HG03442 (cell line): ENCODE results near the gene PNLIPRP3.
A peak's percentile ranks its signal among the peaks of the same experiment; 100 is the strongest.
"Not testable (repeated sequence)": the region's sequence is repeated elsewhere in the genome, so short reads cannot be mapped to it uniquely, and the experiment has no call there.

Source experiments
- ATAC-seq: cut with Tn5 transposase; IDR thresholded peaks from one replicate; pipeline ENCODE4 v1.9.1; 2021; ENCODE audit warnings: mild to moderate bottlenecking, moderate library complexity; ENCODE audit not compliant: unreplicated experiment

PNLIPRP3 gene

DNA sequence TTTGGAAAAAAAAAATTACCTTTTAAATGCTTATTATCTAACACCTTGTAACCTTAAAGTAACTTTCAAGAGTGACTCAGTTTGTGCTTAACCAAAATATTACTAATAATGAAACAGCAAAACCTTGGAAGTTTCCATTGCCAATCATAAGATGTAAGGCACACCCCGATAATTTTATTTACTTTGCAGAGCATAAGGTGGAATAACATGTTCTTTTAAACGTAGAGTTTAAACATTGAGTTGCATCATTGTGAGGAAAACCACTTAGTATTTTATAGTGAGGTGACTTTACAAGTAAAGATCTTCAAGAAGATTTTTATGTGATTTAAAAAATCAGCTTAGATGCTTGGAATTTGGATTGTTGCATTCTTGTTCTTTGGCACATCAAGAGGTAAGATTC, at the start of gene PNLIPRP3:
TSS of gene PNLIPRP3 (plus strand) at position 177 of the 400 bp plus-strand sequence. CDS start at position 343, 166 bp downstream.
- ATAC-seq, result no peak

DNA sequence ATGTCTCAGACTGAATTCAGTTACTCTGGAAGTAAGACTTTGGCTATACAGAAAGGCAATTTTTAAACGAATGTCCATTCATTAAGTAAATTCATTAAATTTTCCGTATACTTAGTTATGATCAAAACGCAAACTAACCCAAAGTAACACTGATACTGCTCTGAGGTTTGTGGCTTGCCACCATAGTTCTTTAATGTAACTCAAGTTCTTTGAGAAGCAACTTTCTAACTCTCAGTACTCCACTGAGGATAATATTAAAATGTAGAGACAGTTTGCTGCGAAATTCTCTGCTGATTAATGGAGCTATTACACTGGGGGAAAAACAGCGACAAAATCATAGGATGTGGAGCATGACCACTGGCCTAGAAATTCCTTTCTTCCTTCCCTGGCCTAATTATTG, 45.4 kb upstream of the PNLIPRP3 start:
- ATAC-seq, result no peak

- ATAC-seq, result no peak
Observed at GRCh38 chr10:116385311-116385710, 42.3 kb upstream of the PNLIPRP3 start.

- ATAC-seq, result peak; percentile 43
Observed at GRCh38 chr10:116385994-116386809, 41.4 kb upstream of the PNLIPRP3 start.

- ATAC-seq, result not testable (repeated sequence)
Observed at GRCh38 chr10:116393246-116393831, 34.3 kb upstream of the PNLIPRP3 start.

GRCh38 chr10:116395223-116395985, 32.2 kb upstream of the PNLIPRP3 start:
- no peak for ATAC-seq

- ATAC-seq, result no peak
Observed at GRCh38 chr10:116398224-116398623, 29.4 kb upstream of the PNLIPRP3 start.

DNA sequence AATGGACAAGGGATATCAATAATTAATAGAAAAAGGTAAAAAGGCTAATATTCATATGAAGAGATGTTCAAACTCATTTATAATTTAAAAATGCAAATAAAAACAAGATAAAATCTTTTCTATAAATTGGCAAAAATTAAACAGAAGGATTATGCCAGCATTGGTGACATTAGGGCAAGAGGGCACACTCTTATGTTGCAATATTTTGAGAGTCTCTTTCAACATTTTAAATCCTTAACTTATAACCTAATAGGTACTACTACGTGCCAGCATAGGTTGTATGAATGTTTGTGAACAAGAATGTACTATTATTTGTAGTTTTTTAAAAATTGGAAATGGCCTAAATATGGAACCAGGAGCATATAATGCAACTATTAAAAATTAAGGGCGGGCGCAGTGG, 24.8 kb upstream of the PNLIPRP3 start:
- no peak for ATAC-seq

DNA sequence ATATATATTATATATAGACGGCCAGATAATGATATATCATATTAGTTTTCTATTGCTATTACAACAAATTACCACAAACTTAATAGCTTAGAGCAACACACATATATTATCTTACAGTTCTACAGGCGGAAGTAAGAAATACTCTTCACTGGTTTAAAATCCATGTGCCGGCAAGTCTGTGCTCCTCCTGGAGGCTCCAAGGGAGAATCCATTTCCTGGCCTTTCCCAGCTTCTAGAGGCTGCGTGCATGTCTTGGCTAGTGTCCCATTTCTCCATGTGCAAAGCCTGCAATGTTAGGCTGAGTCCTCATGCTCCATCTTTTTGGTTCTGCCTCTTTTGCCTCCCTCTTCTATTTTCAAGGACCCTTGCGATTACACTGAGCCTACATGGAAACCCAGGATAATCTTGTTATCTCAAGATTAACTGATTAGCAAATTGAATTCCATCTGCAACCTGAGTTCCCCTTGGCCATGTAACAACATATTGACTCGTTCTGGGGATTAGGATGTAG, 23.9 kb upstream of the PNLIPRP3 start:
- no peak for ATAC-seq

- ATAC-seq, result peak; percentile 88
Observed at GRCh38 chr10:116408719-116409118, 18.9 kb upstream of the PNLIPRP3 start.

DNA sequence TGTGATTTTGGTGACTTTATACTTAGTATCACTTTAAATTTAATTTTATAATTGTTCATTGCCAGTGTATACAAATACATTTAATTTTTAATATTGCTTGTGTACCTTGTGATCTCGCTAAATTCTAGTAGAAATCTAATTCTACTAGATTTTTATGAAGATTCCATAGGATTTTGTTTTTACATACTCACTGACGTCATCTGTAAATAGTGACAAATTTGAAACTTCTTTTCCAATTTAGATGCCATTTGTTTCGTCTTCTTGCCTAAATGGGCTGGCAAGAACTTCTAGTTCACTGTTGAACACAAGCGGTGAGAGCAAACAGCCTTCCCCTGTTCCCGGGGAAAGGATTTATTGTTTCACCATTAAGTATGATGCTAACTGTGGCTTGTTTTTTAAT, 17.3 kb upstream of the PNLIPRP3 start:
- ATAC-seq, result no peak

DNA sequence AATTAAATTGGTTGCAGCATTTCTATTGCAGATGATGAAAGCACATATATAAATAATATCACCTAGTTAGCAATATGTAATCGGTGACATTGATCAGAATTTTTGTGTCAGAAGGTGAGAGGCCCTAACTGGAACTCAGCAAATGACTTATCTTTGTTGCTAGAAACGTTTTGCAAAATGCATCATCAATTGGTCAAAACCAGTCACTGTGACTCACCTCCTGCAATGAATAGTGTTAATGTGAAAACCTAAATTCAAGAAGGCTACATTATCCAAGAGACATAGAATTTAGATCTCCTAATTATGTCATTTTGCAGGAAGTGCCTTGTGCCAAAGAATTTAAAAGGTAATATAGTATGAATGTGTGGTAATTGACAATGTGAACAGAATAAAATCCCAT, 9.8 kb upstream of the PNLIPRP3 start:
- ATAC-seq, result no peak

DNA sequence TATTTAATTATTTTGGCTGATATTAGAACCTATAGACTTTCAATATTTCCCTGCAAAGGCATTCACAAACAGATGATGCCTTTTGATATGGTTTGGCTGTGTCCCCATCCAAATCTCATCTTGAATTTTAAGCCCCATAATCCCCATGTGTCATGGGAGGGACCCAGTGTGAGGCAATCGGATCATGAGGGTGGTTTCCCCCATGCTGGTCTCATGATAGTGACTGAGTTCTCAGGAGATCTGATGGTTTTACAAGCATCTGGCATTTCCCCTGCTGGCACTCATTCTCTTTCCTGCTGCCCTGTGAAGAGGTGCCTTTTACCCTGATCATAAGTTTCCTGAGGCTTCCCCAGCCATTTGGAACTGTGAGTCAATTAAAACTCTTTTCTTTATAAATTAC, 9.3 kb upstream of the PNLIPRP3 start:
- ATAC-seq, result no peak

GRCh38 chr10:116421815-116422214, 5.8 kb upstream of the PNLIPRP3 start:
- ATAC-seq, result no peak

GRCh38 chr10:116429288-116429977, 1.8 kb downstream of the PNLIPRP3 start:
- no peak for ATAC-seq

GRCh38 chr10:116430288-116430687, 2.6 kb downstream of the PNLIPRP3 start:
- ATAC-seq, result no peak

- no peak for ATAC-seq
Observed at GRCh38 chr10:116431598-116431997, 4.0 kb downstream of the PNLIPRP3 start.

DNA sequence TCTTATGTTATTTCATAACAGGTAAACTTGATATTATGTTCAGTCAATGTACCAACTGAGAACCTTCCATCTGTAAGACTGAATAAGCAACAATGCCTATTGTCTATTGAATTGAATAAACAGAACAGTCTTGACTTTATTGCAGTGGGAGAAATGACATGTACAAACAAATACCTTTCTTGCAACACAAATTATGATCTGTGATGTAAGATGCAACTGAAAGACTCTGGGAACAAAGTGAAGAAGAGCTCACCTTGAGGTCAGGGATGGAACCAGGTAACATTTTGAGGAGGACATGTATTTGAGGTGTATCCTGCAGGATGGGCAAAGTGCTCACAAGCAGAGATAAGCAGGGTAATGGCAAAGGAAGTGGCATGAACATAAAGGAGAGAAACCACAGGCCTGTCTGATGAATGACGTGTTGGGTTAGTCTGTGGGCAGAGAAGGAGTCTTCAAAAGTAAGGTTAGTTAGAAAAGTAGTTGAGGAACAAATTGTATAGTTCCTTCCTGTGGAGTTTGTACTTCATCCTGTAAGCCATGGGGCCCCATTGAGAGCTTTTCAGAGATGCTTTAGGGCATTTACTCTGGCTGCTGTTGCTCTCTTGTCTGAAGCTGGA, 9.5 kb downstream of the PNLIPRP3 start:
- ATAC-seq, result no peak

GRCh38 chr10:116440330-116441030, 12.8 kb downstream of the PNLIPRP3 start:
- ATAC-seq, result no peak
